ENCODE measurements around the gene CHST11. TPM values are rescaled to one million over a fixed set of nuclear protein-coding genes. Genes with fewer than 3 reads are reported as not detected.

CHST11 gene
- total and polyA plus RNA-seq, 4 donors, result 0.57 to 11.1 (median 3.7) TPM

DNA sequence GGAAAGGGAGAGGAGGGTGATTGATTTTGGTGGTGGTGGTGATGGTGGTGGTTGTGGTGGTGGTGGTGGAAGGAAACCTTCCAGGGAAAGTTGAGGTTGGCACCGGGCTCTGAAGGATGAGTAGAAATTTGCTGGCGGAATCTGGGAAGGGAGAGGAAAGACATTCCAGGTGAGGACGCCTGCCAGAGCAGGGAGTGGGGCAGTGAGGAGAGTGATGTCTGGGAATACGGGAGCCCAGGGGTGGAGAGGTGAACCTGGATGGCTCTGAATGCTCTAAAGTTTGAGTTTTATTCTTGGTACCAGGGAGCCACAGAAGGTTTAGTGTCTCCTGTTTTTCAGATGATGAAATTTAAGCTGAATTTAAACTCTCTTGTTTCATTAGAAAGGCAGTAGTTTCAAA lies 16.0 kb downstream of the CHST11 start:
- H3K4me3 ChIP-seq (ENCODE audit: low read depth in 1 of 3, low read length in 3 of 3), result no peak overlapping the region
- WGBS, result 78% methylated on average over 4 of the region's 4 CpGs
- H3K4me1 ChIP-seq (ENCODE audit: control insufficient read depth in 4 of 4, insufficient read depth in 4 of 4, low read length in 3 of 4), result peaks cover 0 to 4% (median 0%) of the 10 kb centered on the region in 4 donors

More for the DNA sequence above, 16.0 kb downstream of the CHST11 start:
- TF ChIP-seq, protein P1, sequence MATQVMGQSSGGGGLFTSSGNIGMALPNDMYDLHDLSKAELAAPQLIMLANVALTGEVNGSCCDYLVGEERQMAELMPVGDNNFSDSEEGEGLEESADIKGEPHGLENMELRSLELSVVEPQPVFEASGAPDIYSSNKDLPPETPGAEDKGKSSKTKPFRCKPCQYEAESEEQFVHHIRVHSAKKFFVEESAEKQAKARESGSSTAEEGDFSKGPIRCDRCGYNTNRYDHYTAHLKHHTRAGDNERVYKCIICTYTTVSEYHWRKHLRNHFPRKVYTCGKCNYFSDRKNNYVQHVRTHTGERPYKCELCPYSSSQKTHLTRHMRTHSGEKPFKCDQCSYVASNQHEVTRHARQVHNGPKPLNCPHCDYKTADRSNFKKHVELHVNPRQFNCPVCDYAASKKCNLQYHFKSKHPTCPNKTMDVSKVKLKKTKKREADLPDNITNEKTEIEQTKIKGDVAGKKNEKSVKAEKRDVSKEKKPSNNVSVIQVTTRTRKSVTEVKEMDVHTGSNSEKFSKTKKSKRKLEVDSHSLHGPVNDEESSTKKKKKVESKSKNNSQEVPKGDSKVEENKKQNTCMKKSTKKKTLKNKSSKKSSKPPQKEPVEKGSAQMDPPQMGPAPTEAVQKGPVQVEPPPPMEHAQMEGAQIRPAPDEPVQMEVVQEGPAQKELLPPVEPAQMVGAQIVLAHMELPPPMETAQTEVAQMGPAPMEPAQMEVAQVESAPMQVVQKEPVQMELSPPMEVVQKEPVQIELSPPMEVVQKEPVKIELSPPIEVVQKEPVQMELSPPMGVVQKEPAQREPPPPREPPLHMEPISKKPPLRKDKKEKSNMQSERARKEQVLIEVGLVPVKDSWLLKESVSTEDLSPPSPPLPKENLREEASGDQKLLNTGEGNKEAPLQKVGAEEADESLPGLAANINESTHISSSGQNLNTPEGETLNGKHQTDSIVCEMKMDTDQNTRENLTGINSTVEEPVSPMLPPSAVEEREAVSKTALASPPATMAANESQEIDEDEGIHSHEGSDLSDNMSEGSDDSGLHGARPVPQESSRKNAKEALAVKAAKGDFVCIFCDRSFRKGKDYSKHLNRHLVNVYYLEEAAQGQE (IDR thresholded peaks at IDR 0.05), result no peak
- TF ChIP-seq TAF1 (conservative IDR thresholded peaks at IDR 0.05) (no peak), YY1 (IDR thresholded peaks at IDR 0.05) (no peak), NR2F2 (IDR thresholded peaks at IDR 0.05) (no peak), RAD21 (IDR thresholded peaks at IDR 0.05) (no peak), HNF4G (IDR thresholded peaks at IDR 0.05) (no peak), JUND (IDR thresholded peaks at IDR 0.05) (no peak), FOXA2 (IDR thresholded peaks at IDR 0.05) (no peak), EGR1 (IDR thresholded peaks at IDR 0.05; ENCODE audit: low read depth in 2 of 2) (no peak), FOXA1 (IDR thresholded peaks at IDR 0.05) (no peak), SP1 (IDR thresholded peaks at IDR 0.05) (no peak), RXRA (IDR thresholded peaks at IDR 0.05) (no peak), GABPA (IDR thresholded peaks at IDR 0.05 in 1 of 2, conservative IDR thresholded peaks at IDR 0.05 in 1 of 2) (no peak)
- TF ChIP-seq, protein P2, sequence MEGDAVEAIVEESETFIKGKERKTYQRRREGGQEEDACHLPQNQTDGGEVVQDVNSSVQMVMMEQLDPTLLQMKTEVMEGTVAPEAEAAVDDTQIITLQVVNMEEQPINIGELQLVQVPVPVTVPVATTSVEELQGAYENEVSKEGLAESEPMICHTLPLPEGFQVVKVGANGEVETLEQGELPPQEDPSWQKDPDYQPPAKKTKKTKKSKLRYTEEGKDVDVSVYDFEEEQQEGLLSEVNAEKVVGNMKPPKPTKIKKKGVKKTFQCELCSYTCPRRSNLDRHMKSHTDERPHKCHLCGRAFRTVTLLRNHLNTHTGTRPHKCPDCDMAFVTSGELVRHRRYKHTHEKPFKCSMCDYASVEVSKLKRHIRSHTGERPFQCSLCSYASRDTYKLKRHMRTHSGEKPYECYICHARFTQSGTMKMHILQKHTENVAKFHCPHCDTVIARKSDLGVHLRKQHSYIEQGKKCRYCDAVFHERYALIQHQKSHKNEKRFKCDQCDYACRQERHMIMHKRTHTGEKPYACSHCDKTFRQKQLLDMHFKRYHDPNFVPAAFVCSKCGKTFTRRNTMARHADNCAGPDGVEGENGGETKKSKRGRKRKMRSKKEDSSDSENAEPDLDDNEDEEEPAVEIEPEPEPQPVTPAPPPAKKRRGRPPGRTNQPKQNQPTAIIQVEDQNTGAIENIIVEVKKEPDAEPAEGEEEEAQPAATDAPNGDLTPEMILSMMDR (IDR thresholded peaks at IDR 0.05; ENCODE audit: low read depth, low read length, missing input control), result no peak
- TF ChIP-seq, protein P3, sequence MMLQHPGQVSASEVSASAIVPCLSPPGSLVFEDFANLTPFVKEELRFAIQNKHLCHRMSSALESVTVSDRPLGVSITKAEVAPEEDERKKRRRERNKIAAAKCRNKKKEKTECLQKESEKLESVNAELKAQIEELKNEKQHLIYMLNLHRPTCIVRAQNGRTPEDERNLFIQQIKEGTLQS (IDR thresholded peaks at IDR 0.05), result no peak
- TF ChIP-seq, protein P4, sequence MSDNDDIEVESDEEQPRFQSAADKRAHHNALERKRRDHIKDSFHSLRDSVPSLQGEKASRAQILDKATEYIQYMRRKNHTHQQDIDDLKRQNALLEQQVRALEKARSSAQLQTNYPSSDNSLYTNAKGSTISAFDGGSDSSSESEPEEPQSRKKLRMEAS (IDR thresholded peaks at IDR 0.05), result no peak
- TF ChIP-seq, protein P5, sequence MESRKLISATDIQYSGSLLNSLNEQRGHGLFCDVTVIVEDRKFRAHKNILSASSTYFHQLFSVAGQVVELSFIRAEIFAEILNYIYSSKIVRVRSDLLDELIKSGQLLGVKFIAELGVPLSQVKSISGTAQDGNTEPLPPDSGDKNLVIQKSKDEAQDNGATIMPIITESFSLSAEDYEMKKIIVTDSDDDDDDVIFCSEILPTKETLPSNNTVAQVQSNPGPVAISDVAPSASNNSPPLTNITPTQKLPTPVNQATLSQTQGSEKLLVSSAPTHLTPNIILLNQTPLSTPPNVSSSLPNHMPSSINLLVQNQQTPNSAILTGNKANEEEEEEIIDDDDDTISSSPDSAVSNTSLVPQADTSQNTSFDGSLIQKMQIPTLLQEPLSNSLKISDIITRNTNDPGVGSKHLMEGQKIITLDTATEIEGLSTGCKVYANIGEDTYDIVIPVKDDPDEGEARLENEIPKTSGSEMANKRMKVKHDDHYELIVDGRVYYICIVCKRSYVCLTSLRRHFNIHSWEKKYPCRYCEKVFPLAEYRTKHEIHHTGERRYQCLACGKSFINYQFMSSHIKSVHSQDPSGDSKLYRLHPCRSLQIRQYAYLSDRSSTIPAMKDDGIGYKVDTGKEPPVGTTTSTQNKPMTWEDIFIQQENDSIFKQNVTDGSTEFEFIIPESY (IDR thresholded peaks at IDR 0.05), result no peak
- H3K9me3 ChIP-seq (ENCODE audit: control insufficient read depth in 4 of 4, low read length in 3 of 4), result no peaks in the 10 kb centered on the region
- H3K36me3 ChIP-seq (ENCODE audit: control insufficient read depth in 4 of 4, insufficient read depth in 3 of 4, low read depth in 1 of 4, low read length in 3 of 4), result no peaks in the 10 kb centered on the region
- DNase-seq (ENCODE audit: low spot score), result no peak
- H3K27me3 ChIP-seq (ENCODE audit: control insufficient read depth in 4 of 4, insufficient read depth in 4 of 4, low read length in 3 of 4), result no peaks in the 10 kb centered on the region
- H3K9ac ChIP-seq (ENCODE audit: low read depth in 1 of 2, low read length in 2 of 2), result no peak overlapping the region
- H3K27ac ChIP-seq (ENCODE audit: low read depth in 1 of 2, low read length in 2 of 2), result no peak overlapping the region

Measured in liver (tissue), 9 donors.